Activated T-cell treated with anti-CD3 and anti-CD28 coated beads, Interleukin-2, amount 50 U/mL, for 24 hours (primary cell): ENCODE data around the gene PTPN20.

Experiments used
- DNase-seq: peaks from one replicate; pipeline ENCODE4 v3.0.0-alpha.2; 2020
- H3K27ac Mint-ChIP-seq: 2 replicates; pipeline ENCODE4 v1.8.0; 2020; ENCODE audit warnings: mild to moderate bottlenecking, mixed read lengths
- H3K27me3 Mint-ChIP-seq: 2 replicates; pipeline ENCODE4 v1.8.0; 2020; ENCODE audit warnings: mixed read lengths
- H3K36me3 Mint-ChIP-seq: 2 replicates; pipeline ENCODE4 v1.8.0; 2020; ENCODE audit warnings: low read depth, mixed read lengths
- H3K4me1 Mint-ChIP-seq: 2 replicates; pipeline ENCODE4 v1.8.0; 2020; ENCODE audit warnings: low read depth, mixed read lengths
- H3K4me3 Mint-ChIP-seq: 2 replicates; pipeline ENCODE4 v1.8.0; 2020; ENCODE audit warnings: mild to moderate bottlenecking, moderate library complexity, mixed read lengths
- H3K9me3 Mint-ChIP-seq: 2 replicates; pipeline ENCODE4 v1.8.0; 2020; ENCODE audit warnings: mixed read lengths

PTPN20 gene

GRCh38 chr10:47031211-47031900 is 120.1 kb downstream of the PTPN20 start:
- DNase-seq = peak; percentile 22
- Mint-ChIP-seq H3K4me3 (no peak overlapping the region), H3K9me3 (no peaks in the 10 kb centered on the region), H3K27ac (no peak overlapping the region), H3K4me1 (no peaks in the 10 kb centered on the region), H3K36me3 (no peaks in the 10 kb centered on the region), H3K27me3 (no peaks in the 10 kb centered on the region)

GRCh38 chr10:47031901-47032465 is 120.8 kb downstream of the PTPN20 start:
- no peaks in the 10 kb centered on the region for H3K4me1 Mint-ChIP-seq
- H3K27me3 Mint-ChIP-seq = no peaks in the 10 kb centered on the region
- H3K9me3 Mint-ChIP-seq = no peaks in the 10 kb centered on the region
- H3K4me3 Mint-ChIP-seq = no peak overlapping the region
- no peak overlapping the region for H3K27ac Mint-ChIP-seq
- H3K36me3 Mint-ChIP-seq = no peaks in the 10 kb centered on the region
- DNase-seq = peak; percentile 17

GRCh38 chr10:47033081-47033480 is 121.9 kb downstream of the PTPN20 start:
- DNase-seq = peak; percentile 20
- no peaks in the 10 kb centered on the region for H3K36me3 Mint-ChIP-seq
- H3K4me3 Mint-ChIP-seq = no peak overlapping the region
- no peaks in the 10 kb centered on the region for H3K9me3 Mint-ChIP-seq
- no peaks in the 10 kb centered on the region for H3K27me3 Mint-ChIP-seq
- H3K4me1 Mint-ChIP-seq = no peaks in the 10 kb centered on the region
- H3K27ac Mint-ChIP-seq = no peak overlapping the region

GRCh38 chr10:47033541-47034270 is 122.5 kb downstream of the PTPN20 start:
- no peak overlapping the region for H3K4me3 Mint-ChIP-seq
- DNase-seq = no peak
- H3K27ac Mint-ChIP-seq = no peak overlapping the region
- no peaks in the 10 kb centered on the region for H3K36me3 Mint-ChIP-seq
- H3K27me3 Mint-ChIP-seq = no peaks in the 10 kb centered on the region
- no peaks in the 10 kb centered on the region for H3K4me1 Mint-ChIP-seq
- H3K9me3 Mint-ChIP-seq = no peaks in the 10 kb centered on the region

GRCh38 chr10:47034441-47035051 is 123.3 kb downstream of the PTPN20 start:
- Mint-ChIP-seq H3K36me3 (no peaks in the 10 kb centered on the region), H3K27me3 (no peaks in the 10 kb centered on the region), H3K4me1 (no peaks in the 10 kb centered on the region), H3K27ac (no peak overlapping the region), H3K9me3 (no peaks in the 10 kb centered on the region), H3K4me3 (no peak overlapping the region)
- DNase-seq = no peak

DNA sequence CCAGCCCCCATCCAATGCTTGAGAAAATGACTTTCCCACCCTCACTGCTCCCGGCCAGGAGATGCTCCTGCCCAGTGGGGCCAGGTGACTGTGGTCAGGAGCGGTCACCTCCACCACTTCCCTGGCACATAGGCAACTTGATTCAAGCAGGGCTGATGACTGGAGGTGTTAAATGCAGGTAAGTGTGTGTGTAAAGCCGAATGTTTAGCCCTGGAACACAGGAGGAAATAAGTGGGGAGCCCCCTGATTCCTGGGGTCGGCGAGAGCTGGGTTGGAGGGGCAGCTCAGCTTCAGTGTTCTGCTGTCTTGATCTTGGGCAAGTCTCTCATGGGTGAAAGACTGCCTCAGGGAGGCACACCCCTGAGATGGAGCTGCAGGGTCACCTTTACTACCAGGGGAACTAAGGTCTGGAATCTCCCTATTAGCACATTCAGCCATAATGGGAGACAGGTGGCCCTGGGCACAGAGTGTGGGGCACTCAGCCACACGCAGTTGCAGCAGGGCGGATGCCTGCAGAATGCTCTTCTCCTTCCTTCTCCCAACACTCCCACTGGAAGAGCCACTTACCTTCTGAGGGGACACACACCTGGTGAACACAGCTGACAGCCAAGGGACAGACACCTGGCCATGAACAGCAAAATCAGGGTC is 124.1 kb downstream of the PTPN20 start:
- no peaks in the 10 kb centered on the region for H3K36me3 Mint-ChIP-seq

DNA sequence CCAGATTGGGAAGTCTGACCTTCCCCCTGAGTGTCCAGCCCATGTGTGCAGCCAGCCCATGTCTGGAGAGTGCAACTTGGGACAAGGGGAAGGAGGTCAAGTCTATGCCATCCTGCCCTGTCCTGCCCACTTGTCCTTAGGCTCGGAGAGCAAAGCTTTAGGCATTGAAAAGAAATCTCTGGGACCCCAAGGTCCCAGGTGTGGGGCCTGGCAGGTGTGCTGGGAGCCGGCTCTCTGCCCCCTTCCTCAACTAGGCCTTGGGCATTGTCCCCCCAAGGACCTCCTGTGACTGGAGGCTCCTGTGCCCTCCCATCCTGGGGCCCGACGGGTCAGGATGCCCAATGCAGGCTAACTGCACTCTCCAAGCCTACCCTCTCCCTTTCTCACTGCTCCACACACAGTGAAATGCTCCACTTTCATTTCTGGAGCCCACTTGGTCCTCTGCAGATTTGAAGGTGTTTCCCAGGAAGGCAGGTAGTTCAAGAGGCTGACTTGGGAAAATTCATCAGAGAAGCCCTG is 124.7 kb downstream of the PTPN20 start:
- Mint-ChIP-seq H3K27ac (no peak overlapping the region), H3K4me3 (no peak overlapping the region), H3K36me3 (no peaks in the 10 kb centered on the region), H3K4me1 (no peaks in the 10 kb centered on the region), H3K9me3 (no peaks in the 10 kb centered on the region), H3K27me3 (no peaks in the 10 kb centered on the region)
- DNase-seq = no peak

More for the DNA sequence above, 124.1 kb downstream of the PTPN20 start:
- H3K4me1 Mint-ChIP-seq = no peaks in the 10 kb centered on the region
- no peak for DNase-seq
- H3K4me3 Mint-ChIP-seq = no peak overlapping the region
- H3K9me3 Mint-ChIP-seq = no peaks in the 10 kb centered on the region
- H3K27me3 Mint-ChIP-seq = no peaks in the 10 kb centered on the region
- H3K27ac Mint-ChIP-seq = no peak overlapping the region

GRCh38 chr10:47036771-47037170 is 125.5 kb downstream of the PTPN20 start:
- no peaks in the 10 kb centered on the region for H3K36me3 Mint-ChIP-seq
- H3K27ac Mint-ChIP-seq = no peak overlapping the region
- H3K9me3 Mint-ChIP-seq = no peaks in the 10 kb centered on the region
- DNase-seq = no peak
- H3K4me3 Mint-ChIP-seq = no peak overlapping the region
- H3K4me1 Mint-ChIP-seq = no peaks in the 10 kb centered on the region
- H3K27me3 Mint-ChIP-seq = no peaks in the 10 kb centered on the region

GRCh38 chr10:47037654-47038425 is 126.6 kb downstream of the PTPN20 start:
- Mint-ChIP-seq H3K27ac (no peak overlapping the region), H3K9me3 (no peaks in the 10 kb centered on the region), H3K27me3 (no peaks in the 10 kb centered on the region), H3K4me1 (no peaks in the 10 kb centered on the region), H3K4me3 (no peak overlapping the region), H3K36me3 (no peaks in the 10 kb centered on the region)
- DNase-seq = no peak

DNA sequence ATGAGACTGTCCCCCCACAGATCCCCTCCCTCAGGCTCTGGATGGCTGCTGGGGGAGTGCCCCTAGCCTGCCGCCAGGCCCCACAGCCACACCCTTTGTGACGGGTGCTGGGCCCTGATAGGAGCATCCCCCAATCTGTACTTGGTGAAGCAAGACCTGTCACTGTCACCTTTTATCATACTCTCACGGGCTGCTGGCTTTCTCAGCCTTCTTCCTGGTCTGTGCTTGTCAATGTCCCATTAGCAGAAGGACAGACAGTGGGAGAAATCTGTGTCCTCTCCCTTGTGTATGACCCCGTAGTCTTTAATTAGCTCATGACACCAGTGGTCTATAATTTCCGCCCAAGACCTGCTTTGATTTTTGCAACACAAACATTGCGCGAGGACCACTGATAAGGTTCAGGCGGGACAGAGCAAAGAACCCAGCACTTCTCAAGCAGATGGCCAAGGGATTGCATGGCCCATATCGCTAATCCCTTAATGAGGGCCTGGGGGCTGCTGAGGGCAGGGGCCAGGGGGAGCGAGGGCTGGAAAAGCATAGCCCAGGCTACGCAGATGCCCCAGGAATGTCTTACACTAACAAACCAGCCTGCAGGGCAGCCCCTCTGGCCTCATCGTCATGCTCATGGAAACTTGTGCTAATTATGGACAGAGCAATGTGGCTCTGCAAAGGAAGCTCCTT is 127.8 kb downstream of the PTPN20 start:
- no peak for DNase-seq
- H3K4me3 Mint-ChIP-seq = no peak overlapping the region
- no peaks in the 10 kb centered on the region for H3K27me3 Mint-ChIP-seq
- H3K36me3 Mint-ChIP-seq = no peaks in the 10 kb centered on the region
- H3K4me1 Mint-ChIP-seq = no peaks in the 10 kb centered on the region
- no peaks in the 10 kb centered on the region for H3K9me3 Mint-ChIP-seq
- H3K27ac Mint-ChIP-seq = no peak overlapping the region

DNA sequence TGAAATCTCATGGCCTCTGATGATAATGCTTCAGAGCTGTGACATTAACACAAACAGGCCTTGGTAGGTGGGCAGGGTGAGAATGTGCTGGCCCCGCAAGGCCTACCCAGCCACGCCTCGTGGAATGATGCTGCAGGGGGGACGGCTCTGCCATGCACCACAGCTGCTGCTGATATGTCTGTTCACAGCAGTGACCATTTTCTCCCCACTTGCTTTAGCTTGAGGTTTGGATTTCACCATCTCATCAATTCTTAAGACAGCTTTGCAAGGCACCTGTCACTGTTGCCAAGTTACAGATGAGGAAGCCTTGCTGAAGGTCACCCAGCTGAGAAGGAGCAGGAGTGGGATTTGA is 128.3 kb downstream of the PTPN20 start:
- no peaks in the 10 kb centered on the region for H3K27me3 Mint-ChIP-seq
- H3K27ac Mint-ChIP-seq = no peak overlapping the region
- no peak overlapping the region for H3K4me3 Mint-ChIP-seq
- H3K9me3 Mint-ChIP-seq = no peaks in the 10 kb centered on the region
- no peaks in the 10 kb centered on the region for H3K36me3 Mint-ChIP-seq
- no peak for DNase-seq
- no peaks in the 10 kb centered on the region for H3K4me1 Mint-ChIP-seq

- no peaks in the 10 kb centered on the region for H3K9me3 Mint-ChIP-seq
- DNase-seq = no peak
- no peaks in the 10 kb centered on the region for H3K4me1 Mint-ChIP-seq
- no peaks in the 10 kb centered on the region for H3K36me3 Mint-ChIP-seq
- no peak overlapping the region for H3K4me3 Mint-ChIP-seq
- no peak overlapping the region for H3K27ac Mint-ChIP-seq
- no peaks in the 10 kb centered on the region for H3K27me3 Mint-ChIP-seq
Observed at GRCh38 chr10:47040041-47040491, 128.8 kb downstream of the PTPN20 start.

DNA sequence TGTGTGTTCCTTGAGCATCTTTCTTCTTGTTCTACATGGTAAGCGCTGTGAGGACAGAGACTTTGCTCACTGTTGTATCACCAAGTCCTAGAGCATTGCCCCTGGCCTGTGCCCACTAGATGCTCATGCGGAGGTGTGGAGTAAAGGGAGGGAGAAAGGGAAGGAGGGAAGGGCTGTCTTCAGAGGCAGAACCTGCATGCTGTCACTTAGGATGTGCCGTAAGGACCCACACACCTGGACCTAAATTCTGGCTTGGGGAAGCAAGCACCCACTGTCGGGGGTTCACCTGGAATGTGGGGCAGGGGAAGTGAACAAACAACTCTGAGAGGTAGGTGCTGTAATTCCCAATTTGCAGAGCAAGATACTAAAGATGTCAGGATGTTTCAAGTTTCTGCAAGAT is 129.5 kb downstream of the PTPN20 start:
- Mint-ChIP-seq H3K36me3 (no peaks in the 10 kb centered on the region), H3K4me3 (no peak overlapping the region), H3K27ac (no peak overlapping the region), H3K27me3 (no peaks in the 10 kb centered on the region), H3K4me1 (no peaks in the 10 kb centered on the region), H3K9me3 (no peaks in the 10 kb centered on the region)
- no peak for DNase-seq
